K562 (cell line): ENCODE measurements around the gene LRRTM3. TPM values are rescaled to one million over a fixed set of nuclear protein-coding genes. Genes with fewer than 3 reads are reported as not detected.

Experiments
- ATAC-seq: fragments of 200-7000 bp; cut with Tn5 transposase; 3 replicates; pipeline ENCODE4 v1.9.1; 2020; ENCODE audit warnings: moderate library complexity
- BruUV-seq: library from RNA; stranded (reverse); fragments of 400-500 nt; replicated peaks from 2 replicates; lab custom pipeline; 2021; lab: Mats Ljungman, UMichigan
- CTCF ChIA-PET: fragments of 300-600 bp; formaldehyde crosslinking; extraction: SDS; loops from one replicate; lab custom pipeline; 2021; ENCODE audit warnings: low intra/inter-chr PET ratio; lab: Yijun Ruan, JAX
- POLR2A ChIA-PET: fragments of 300-600, 350-650 bp; sonication (Branson Sonifier 250); formaldehyde crosslinking; extraction: SDS; loops from one replicate; lab custom pipeline; 2021; ENCODE audit warnings: antibody characterized with exemption, inconsistent platforms; lab: Yijun Ruan, JAX
- DNase-seq, 4 experiments: peaks; one replicate each; pipeline versions ENCODE4 v3.0.0 to v3.0.0-alpha.2; 2011 to 2018; ENCODE audit warnings: low spot score in 3 of 4, mixed read lengths in 3 of 4; ENCODE audit errors: extremely low read depth in 1 of 4
- FAIRE-seq: peaks from 2 replicates; lab custom pipeline; 2011; peaks lifted over from hg19 to GRCh38; lab: Jason Lieb, UNC
- H2AFZ ChIP-seq: 2 replicates; pipeline ENCODE4 v1.6.0; 2011; ENCODE audit warnings: low read depth, low read length, control low read depth, inconsistent platforms
- H3K27ac ChIP-seq: fragments of 200-600 bp; 3 replicates; pipeline ENCODE4 v1.8.0; 2011; ENCODE audit warnings: low read depth, mild to moderate bottlenecking, control low read depth, inconsistent platforms, low read length, moderate library complexity, mixed read lengths; ENCODE audit errors: extremely low read depth
- H3K27me3 ChIP-seq, 2 experiments: fragments of 300-600 bp in 1 of 2; 2 replicates in 1 of 2; 3 replicates in 1 of 2; pipeline versions ENCODE4 v1.6.0 to v1.8.0; 2011; ENCODE audit warnings: inconsistent platforms in 2 of 2, low read length in 2 of 2, mild to moderate bottlenecking in 1 of 2, mixed read lengths in 1 of 2, moderate library complexity in 1 of 2; ENCODE audit not compliant: control insufficient read depth in 2 of 2, insufficient read depth in 2 of 2
- H3K36me3 ChIP-seq: fragments of 300-600 bp; 3 replicates; pipeline ENCODE4 v1.8.0; 2011; ENCODE audit warnings: mild to moderate bottlenecking, low read length, inconsistent platforms; ENCODE audit not compliant: control insufficient read depth, insufficient read depth
- H3K4me1 ChIP-seq, 2 experiments: fragments of 200-600 bp in 1 of 2; replicated peaks in 1 of 2; 2 replicates in 1 of 2; 3 replicates in 1 of 2; pipeline versions ENCODE4 v1.5.1 to v1.8.0; 2011; ENCODE audit warnings: inconsistent platforms in 2 of 2, low read length in 2 of 2, mild to moderate bottlenecking in 1 of 2, mixed read lengths in 1 of 2, moderate library complexity in 1 of 2; ENCODE audit not compliant: control insufficient read depth in 2 of 2, insufficient read depth in 2 of 2
- H3K4me2 ChIP-seq: 2 replicates; pipeline ENCODE4 v1.6.1; 2011; ENCODE audit warnings: low read length, control low read depth, inconsistent platforms, mixed read lengths; ENCODE audit not compliant: insufficient read depth
- H3K4me3 ChIP-seq: fragments of 200-600 bp; sonication (generic), shearing (Covaris generic); 2 replicates; pipeline ENCODE4 v1.5.1; 2016; ENCODE audit warnings: control low read depth, inconsistent platforms
- H3K79me2 ChIP-seq: fragments of 200-600 bp; 3 replicates; pipeline ENCODE4 v1.8.0; 2011; ENCODE audit warnings: low read length, inconsistent platforms; ENCODE audit not compliant: control insufficient read depth, insufficient read depth
- H3K9ac ChIP-seq, 2 experiments: 2 replicates each; pipeline versions ENCODE4 v1.6.0 to v1.6.1; 2011; ENCODE audit warnings: low read depth in 2 of 2, low read length in 2 of 2, control low read depth in 1 of 2, inconsistent platforms in 1 of 2, mild to moderate bottlenecking in 1 of 2, mixed read lengths in 1 of 2; ENCODE audit not compliant: insufficient read depth in 1 of 2
- H3K9me1 ChIP-seq: one replicate; pipeline ENCODE4 v1.6.0; 2011; ENCODE audit warnings: inconsistent platforms, mild to moderate bottlenecking, low read length, moderate library complexity; ENCODE audit not compliant: control insufficient read depth, insufficient read depth
- H3K9me3 ChIP-seq: replicated peaks from 2 replicates; pipeline ENCODE4 v1.5.1; 2011; ENCODE audit warnings: low read depth, low read length, inconsistent platforms; ENCODE audit not compliant: control insufficient read depth, insufficient read depth
- H4K20me1 ChIP-seq: replicated peaks from 2 replicates; pipeline ENCODE4 v1.6.1; 2011; ENCODE audit warnings: low read length, inconsistent platforms, mixed read lengths; ENCODE audit not compliant: control insufficient read depth, insufficient read depth
- CREM ChIP-seq: IDR thresholded peaks from 2 replicates; pipeline ENCODE4 v1.6.1; 2014; ENCODE audit warnings: antibody characterized with exemption, low read depth
- DDX20 ChIP-seq: fragments of 450-650 bp; IDR thresholded peaks from 2 replicates; pipeline ENCODE4 v1.6.1; 2016; ENCODE audit warnings: missing genetic modification characterization, low read depth, mild to moderate bottlenecking, missing compliant biosample characterization, moderate library complexity
- FOXK2 ChIP-seq, 2 experiments: fragments of 450-650 bp; IDR thresholded peaks in 1 of 2; conservative IDR thresholded peaks in 1 of 2; 2 replicates each; pipeline ENCODE4 v1.6.1; 2016; ENCODE audit warnings: low read depth in 2 of 2, mild to moderate bottlenecking in 1 of 2
- HDAC6 ChIP-seq: IDR thresholded peaks from 2 replicates; pipeline ENCODE4 v1.6.1; 2012; ENCODE audit warnings: low read depth, mild to moderate bottlenecking, control low read depth, inconsistent platforms, low read length, moderate library complexity
- ILK ChIP-seq: fragments of 450-650 bp; IDR thresholded peaks from 2 replicates; pipeline ENCODE4 v1.6.1; 2016; ENCODE audit warnings: missing genetic modification characterization, low read depth, mild to moderate bottlenecking, missing compliant biosample characterization, moderate library complexity, borderline replicate concordance
- MCM2 ChIP-seq: fragments of 450-650 bp; IDR thresholded peaks from 2 replicates; pipeline ENCODE4 v1.6.1; 2017; ENCODE audit warnings: low read depth, mild to moderate bottlenecking
- NFE2L1 ChIP-seq: fragments of 450-650 bp; IDR thresholded peaks from 2 replicates; pipeline ENCODE4 v1.6.1; 2016; ENCODE audit warnings: missing genetic modification characterization, low read depth, mild to moderate bottlenecking, missing compliant biosample characterization, moderate library complexity, borderline replicate concordance
- SAFB2 ChIP-seq: fragments of 200-400 bp; formaldehyde crosslinking; IDR thresholded peaks from 2 replicates; pipeline ENCODE4 v1.6.1; 2018; ENCODE audit warnings: borderline replicate concordance, low read length, low read depth, moderate library complexity; ENCODE audit not compliant: severe bottlenecking
- SIX5 ChIP-seq, 2 experiments: IDR thresholded peaks; 2 replicates each; pipeline ENCODE4 v1.6.1; 2011; ENCODE audit warnings: low read length in 2 of 2, borderline replicate concordance in 1 of 2, low read depth in 1 of 2, mild to moderate bottlenecking in 1 of 2, moderate library complexity in 1 of 2; ENCODE audit not compliant: insufficient read depth in 1 of 2
- YBX1 ChIP-seq: fragments of 450-650 bp; IDR thresholded peaks from 2 replicates; pipeline ENCODE4 v1.7.1; 2016; ENCODE audit warnings: mild to moderate bottlenecking
- YY1 ChIP-seq, 3 experiments: IDR thresholded peaks; 2 replicates each; pipeline ENCODE4 v1.6.1; 2011; ENCODE audit warnings: low read length in 2 of 3, mild to moderate bottlenecking in 2 of 3, moderate library complexity in 2 of 3, borderline replicate concordance in 1 of 3, control low read depth in 1 of 3, low read depth in 1 of 3; ENCODE audit not compliant: insufficient read depth in 3 of 3, insufficient replicate concordance in 2 of 3, control insufficient read depth in 1 of 3, insufficient read length in 1 of 3; ENCODE audit errors: extremely low read depth in 1 of 3
- ZNF354B ChIP-seq: fragments of 250-450 bp; sonication (Bioruptor Pico); IDR thresholded peaks from 2 replicates; pipeline ENCODE4 v1.4.0; 2020
- ZNF696 ChIP-seq: fragments of 250-450 bp; sonication (Bioruptor Pico); conservative IDR thresholded peaks from 2 replicates; pipeline ENCODE4 v1.4.0; 2020; ENCODE audit warnings: mild to moderate bottlenecking, moderate library complexity
- WGBS: fragments of 100-300 bp; shearing (Covaris generic); methylation state at CpG from one replicate; pipeline ENCODE4 v1.1.6; 2016; ENCODE audit warnings: low coverage, mixed read lengths; ENCODE audit not compliant: insufficient coverage; ENCODE audit errors: missing lambda C conversion rate; 5-methylcytosine and 5-hydroxymethylcytosine counted together
- in situ Hi-C: fragments of 300-500 bp; cut with MboI; formaldehyde crosslinking; loops from 4 replicates; pipeline ENCODE4 v1.15.0; 2018; ENCODE audit warnings: inconsistent platforms, mixed read lengths
- intact Hi-C: fragments of 100-400 bp; cut with micrococcal nuclease; formaldehyde crosslinking; loops from 2 replicates; pipeline ENCODE4 v1.14.2; 2022
- polyA plus RNA-seq, 8 experiments: library from polyadenylated mRNA; depleted of rRNA in 4 of 8; stranded (reverse) in 5 of 8; unstranded in 3 of 8; fragments of >200 nt; fragmentation: Nextera tagmentation in 2 of 8; fragmentation: Illumina TruSeq in 1 of 8; extraction: Ambion mirVana in 2 of 8; extraction: Trizol in 1 of 8; gene quantifications; 2 replicates each; pipeline versions ENCODE4 v1.2.1 to v1.2.3, GENCODE V29; 2011 to 2014; ENCODE audit warnings: inconsistent platforms in 1 of 8, missing spikeins in 1 of 8
- total RNA-seq, 7 experiments: library from RNA; depleted of rRNA in 6 of 7; stranded (reverse); fragments of >200 nt in 6 of 7; fragmentation: Illumina TruSeq in 2 of 7; extraction: Trizol in 2 of 7; gene quantifications; 2 replicates each; pipeline versions ENCODE4 v1.2.1 to v1.2.3, GENCODE V29; 2011 to 2021; ENCODE audit warnings: low replicate concordance in 1 of 7
- TF ChIP-seq, protein P1 (sequence below): fragments of 250-450 bp; sonication (Bioruptor Pico); IDR thresholded peaks from 2 replicates; pipeline ENCODE4 v1.5.0; 2020; ENCODE audit warnings: mild to moderate bottlenecking, borderline replicate concordance

LRRTM3 gene
- total and polyA plus RNA-seq, 9 of the 15 experiments (the other 6 are each of a cell fraction or from before 2014, with no cell fraction given): not detected

DNA sequence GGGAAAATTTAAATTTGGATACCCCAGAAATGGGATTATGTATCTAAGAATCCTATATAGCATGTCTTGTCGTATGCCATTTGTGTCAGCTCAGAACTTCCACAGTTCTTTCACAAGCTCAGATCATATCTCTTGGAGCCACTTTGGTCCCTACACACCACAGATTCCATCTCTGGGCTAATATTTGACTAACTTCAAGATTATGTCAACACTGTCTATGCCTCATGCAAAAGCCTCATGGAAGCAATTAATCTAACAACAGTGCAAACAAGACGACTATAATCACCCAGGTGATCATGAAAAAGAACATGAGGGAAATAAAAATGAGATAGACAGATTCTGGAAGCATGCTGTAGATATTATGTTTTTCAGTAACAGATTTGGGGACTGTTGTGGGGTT, 189.1 kb downstream of the LRRTM3 start (continued):
- TF ChIP-seq, protein P1, sequence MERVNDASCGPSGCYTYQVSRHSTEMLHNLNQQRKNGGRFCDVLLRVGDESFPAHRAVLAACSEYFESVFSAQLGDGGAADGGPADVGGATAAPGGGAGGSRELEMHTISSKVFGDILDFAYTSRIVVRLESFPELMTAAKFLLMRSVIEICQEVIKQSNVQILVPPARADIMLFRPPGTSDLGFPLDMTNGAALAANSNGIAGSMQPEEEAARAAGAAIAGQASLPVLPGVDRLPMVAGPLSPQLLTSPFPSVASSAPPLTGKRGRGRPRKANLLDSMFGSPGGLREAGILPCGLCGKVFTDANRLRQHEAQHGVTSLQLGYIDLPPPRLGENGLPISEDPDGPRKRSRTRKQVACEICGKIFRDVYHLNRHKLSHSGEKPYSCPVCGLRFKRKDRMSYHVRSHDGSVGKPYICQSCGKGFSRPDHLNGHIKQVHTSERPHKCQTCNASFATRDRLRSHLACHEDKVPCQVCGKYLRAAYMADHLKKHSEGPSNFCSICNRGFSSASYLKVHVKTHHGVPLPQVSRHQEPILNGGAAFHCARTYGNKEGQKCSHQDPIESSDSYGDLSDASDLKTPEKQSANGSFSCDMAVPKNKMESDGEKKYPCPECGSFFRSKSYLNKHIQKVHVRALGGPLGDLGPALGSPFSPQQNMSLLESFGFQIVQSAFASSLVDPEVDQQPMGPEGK (CRISPR knock-in tag): no peak
- TF ChIP-seq SAFB2 (no peak), ZNF696 (CRISPR knock-in tag) (no peak), YY1 (IDR thresholded peaks at IDR 0.05; ENCODE audit: borderline replicate concordance in 1 of 3, control insufficient read depth in 1 of 3, extremely low read depth in 1 of 3, insufficient read depth in 3 of 3, insufficient read length in 1 of 3, insufficient replicate concordance in 2 of 3, low read depth in 1 of 3, low read length in 2 of 3) (no peak)

DNA sequence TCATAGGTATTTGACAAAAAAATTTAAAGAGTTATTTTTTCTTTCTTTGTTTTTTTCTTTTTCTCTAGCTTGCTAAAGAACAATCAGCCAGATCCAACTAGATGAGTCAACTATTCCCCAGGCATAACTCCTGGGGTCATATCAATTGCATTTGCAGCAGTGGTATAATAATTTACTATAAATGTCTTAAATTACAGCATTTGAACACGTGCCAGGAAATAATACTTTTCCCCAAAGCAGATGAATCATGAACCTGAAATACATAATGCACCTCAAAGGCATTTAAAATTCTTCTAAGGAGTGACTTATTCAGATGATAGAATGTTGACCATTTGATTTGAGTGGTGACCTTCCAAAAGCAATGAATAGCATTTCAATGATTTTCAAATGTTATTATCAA, 190.1 kb downstream of the LRRTM3 start:
- WGBS: 0% methylated on average over 1 of the region's 1 CpG
- Histone ChIP-seq H3K4me1 (no peaks in the 10 kb centered on the region), H3K27ac (no peak overlapping the region), H3K79me2 (no peaks in the 10 kb centered on the region), H3K9me1 (no peaks in the 10 kb centered on the region), H3K4me3 (no peak overlapping the region), H4K20me1 (no peaks in the 10 kb centered on the region), H3K36me3 (no peaks in the 10 kb centered on the region), H2AFZ (no peak overlapping the region), H3K9me3 (no peaks in the 10 kb centered on the region), H3K4me2 (no peak overlapping the region), H3K27me3 (no peaks in the 10 kb centered on the region), H3K9ac (no peak overlapping the region)
- ChIA-PET POLR2A (no interaction called here), CTCF (no interaction called here)
- no peak for TF ChIP-seq SIX5 (IDR thresholded peaks at IDR 0.05; ENCODE audit: borderline replicate concordance in 1 of 2, insufficient read depth in 1 of 2, low read depth in 1 of 2, low read length in 2 of 2)
- TF ChIP-seq ZNF354B (CRISPR knock-in tag): no peak
- TF ChIP-seq NFE2L1 (tag): no peak
- no peak for TF ChIP-seq FOXK2 (conservative IDR thresholded peaks at IDR 0.05 in 1 of 2, IDR thresholded peaks at IDR 0.05 in 1 of 2; ENCODE audit: low read depth in 2 of 2)
- no peak for TF ChIP-seq DDX20 (tag)
- no peak for TF ChIP-seq HDAC6
- no peak for TF ChIP-seq YBX1
- TF ChIP-seq MCM2: no peak
- no peak for TF ChIP-seq CREM
- no peak for TF ChIP-seq ILK
- ATAC-seq (no peak), DNase-seq (no peak), FAIRE-seq (no peak)
- intact Hi-C loops: no loop called here
- BruUV-seq: no TSS peak
- in situ Hi-C loops: no loop called here
